ENCODE data around the gene DSG1. TPM values are rescaled to one million over a fixed set of nuclear protein-coding genes. Genes with fewer than 3 reads are reported as not detected.
"Not testable (repeated sequence)": the region's sequence is repeated elsewhere in the genome, so short reads cannot be mapped to it uniquely, and the experiment has no call there.

The DSG1 gene
- total RNA-seq = not detected in 2 replicates

GRCh38 chr18:31317860-31318259 is at the start of gene DSG1:
DSG1 (plus strand) TSS chr18:31318160; CDS start chr18:31318301, 141 bp downstream.
- Mint-ChIP-seq H3K9me3 (no peaks in the 10 kb centered on the region), H3K36me3 (ENCODE audit: low read depth) (no peaks in the 10 kb centered on the region), H3K4me1 (ENCODE audit: low read depth) (no peaks in the 10 kb centered on the region), H3K27ac (no peak within 1 kb of the TSS), H3K4me3 (ENCODE audit: low read depth) (no peak within 1 kb of the TSS), H3K27me3 (ENCODE audit: low read depth) (no peaks in the 10 kb centered on the region)
- intact Hi-C loops (cut with micrococcal nuclease) = no loop called here
- DNase-seq (ENCODE audit: low spot score) = no peak

- Mint-ChIP-seq H3K4me1 (ENCODE audit: low read depth) (no peaks in the 10 kb centered on the region), H3K27me3 (ENCODE audit: low read depth) (no peaks in the 10 kb centered on the region), H3K36me3 (ENCODE audit: low read depth) (no peaks in the 10 kb centered on the region), H3K9me3 (peaks cover 3% of the 10 kb centered on the region), H3K4me3 (ENCODE audit: low read depth) (no peak overlapping the region), H3K27ac (no peak overlapping the region)
- DNase-seq (ENCODE audit: low spot score) = no peak
- intact Hi-C loops (cut with micrococcal nuclease) = no loop called here
These were observed 49.0 kb upstream of the DSG1 start for GRCh38 chr18:31268985-31269406.

GRCh38 chr18:31269566-31269965 is 48.4 kb upstream of the DSG1 start:
- Mint-ChIP-seq H3K9me3 (no peaks in the 10 kb centered on the region), H3K27me3 (ENCODE audit: low read depth) (no peaks in the 10 kb centered on the region), H3K4me1 (ENCODE audit: low read depth) (no peaks in the 10 kb centered on the region), H3K36me3 (ENCODE audit: low read depth) (no peaks in the 10 kb centered on the region), H3K4me3 (ENCODE audit: low read depth) (no peak overlapping the region), H3K27ac (no peak overlapping the region)
- DNase-seq (ENCODE audit: low spot score) = no peak
- intact Hi-C loops (cut with micrococcal nuclease) = no loop called here

- no peaks in the 10 kb centered on the region for H3K4me1 Mint-ChIP-seq (ENCODE audit: low read depth)
- H3K36me3 Mint-ChIP-seq (ENCODE audit: low read depth) = no peaks in the 10 kb centered on the region
- no peak overlapping the region for H3K27ac Mint-ChIP-seq
- intact Hi-C loops (cut with micrococcal nuclease) = no loop called here
- DNase-seq (ENCODE audit: low spot score) = no peak
- no peaks in the 10 kb centered on the region for H3K9me3 Mint-ChIP-seq
- H3K27me3 Mint-ChIP-seq (ENCODE audit: low read depth) = no peaks in the 10 kb centered on the region
- no peak overlapping the region for H3K4me3 Mint-ChIP-seq (ENCODE audit: low read depth)
These were observed 47.4 kb upstream of the DSG1 start for GRCh38 chr18:31270578-31270977.

GRCh38 chr18:31273812-31274527 is 44.0 kb upstream of the DSG1 start:
- DNase-seq (ENCODE audit: low spot score) = no peak
- H3K36me3 Mint-ChIP-seq (ENCODE audit: low read depth) = no peaks in the 10 kb centered on the region
- no peaks in the 10 kb centered on the region for H3K9me3 Mint-ChIP-seq
- no peak overlapping the region for H3K4me3 Mint-ChIP-seq (ENCODE audit: low read depth)
- no peaks in the 10 kb centered on the region for H3K4me1 Mint-ChIP-seq (ENCODE audit: low read depth)
- no peaks in the 10 kb centered on the region for H3K27me3 Mint-ChIP-seq (ENCODE audit: low read depth)
- no peak overlapping the region for H3K27ac Mint-ChIP-seq
- intact Hi-C loops (cut with micrococcal nuclease) = no loop called here

GRCh38 chr18:31274931-31275330 is 43.0 kb upstream of the DSG1 start:
- DNase-seq (ENCODE audit: low spot score) = no peak
- Mint-ChIP-seq H3K27me3 (ENCODE audit: low read depth) (no peaks in the 10 kb centered on the region), H3K4me1 (ENCODE audit: low read depth) (no peaks in the 10 kb centered on the region), H3K4me3 (ENCODE audit: low read depth) (no peak overlapping the region), H3K36me3 (ENCODE audit: low read depth) (no peaks in the 10 kb centered on the region), H3K27ac (no peak overlapping the region), H3K9me3 (no peaks in the 10 kb centered on the region)
- intact Hi-C loops (cut with micrococcal nuclease) = no loop called here

GRCh38 chr18:31275722-31276463 is 42.1 kb upstream of the DSG1 start:
- no peak overlapping the region for H3K4me3 Mint-ChIP-seq (ENCODE audit: low read depth)
- intact Hi-C loops (cut with micrococcal nuclease) = no loop called here

GRCh38 chr18:31278609-31279071 is 39.3 kb upstream of the DSG1 start:
- DNase-seq (ENCODE audit: low spot score) = no peak
- H3K4me3 Mint-ChIP-seq (ENCODE audit: low read depth) = no peak overlapping the region
- intact Hi-C loops (cut with micrococcal nuclease) = no loop called here
- no peaks in the 10 kb centered on the region for H3K36me3 Mint-ChIP-seq (ENCODE audit: low read depth)
- no peaks in the 10 kb centered on the region for H3K4me1 Mint-ChIP-seq (ENCODE audit: low read depth)
- no peaks in the 10 kb centered on the region for H3K27me3 Mint-ChIP-seq (ENCODE audit: low read depth)
- no peak overlapping the region for H3K27ac Mint-ChIP-seq
- no peaks in the 10 kb centered on the region for H3K9me3 Mint-ChIP-seq

More at GRCh38 chr18:31275722-31276463, 42.1 kb upstream of the DSG1 start:
- H3K36me3 Mint-ChIP-seq (ENCODE audit: low read depth) = no peaks in the 10 kb centered on the region
- H3K4me1 Mint-ChIP-seq (ENCODE audit: low read depth) = no peaks in the 10 kb centered on the region
- no peak overlapping the region for H3K27ac Mint-ChIP-seq
- H3K27me3 Mint-ChIP-seq (ENCODE audit: low read depth) = no peaks in the 10 kb centered on the region
- H3K9me3 Mint-ChIP-seq = no peaks in the 10 kb centered on the region
- DNase-seq (ENCODE audit: low spot score) = no peak

- no peak overlapping the region for H3K4me3 Mint-ChIP-seq (ENCODE audit: low read depth)
- DNase-seq (ENCODE audit: low spot score) = no peak
- intact Hi-C loops (cut with micrococcal nuclease) = no loop called here
- H3K4me1 Mint-ChIP-seq (ENCODE audit: low read depth) = no peaks in the 10 kb centered on the region
- H3K36me3 Mint-ChIP-seq (ENCODE audit: low read depth) = no peaks in the 10 kb centered on the region
- H3K27me3 Mint-ChIP-seq (ENCODE audit: low read depth) = no peaks in the 10 kb centered on the region
- H3K27ac Mint-ChIP-seq = no peak overlapping the region
- H3K9me3 Mint-ChIP-seq = peaks cover 7% of the 10 kb centered on the region
These were observed 37.5 kb upstream of the DSG1 start for GRCh38 chr18:31280502-31280901.

- no peak for DNase-seq (ENCODE audit: low spot score)
- intact Hi-C loops (cut with micrococcal nuclease) = no loop called here
- Mint-ChIP-seq H3K9me3 (peaks cover 14% of the 10 kb centered on the region), H3K4me3 (ENCODE audit: low read depth) (no peak overlapping the region), H3K27ac (no peak overlapping the region), H3K4me1 (ENCODE audit: low read depth) (no peaks in the 10 kb centered on the region), H3K27me3 (ENCODE audit: low read depth) (no peaks in the 10 kb centered on the region), H3K36me3 (ENCODE audit: low read depth) (no peaks in the 10 kb centered on the region)
These were observed 36.5 kb upstream of the DSG1 start for GRCh38 chr18:31281437-31281836.

GRCh38 chr18:31289446-31289845 is 28.5 kb upstream of the DSG1 start:
- H3K4me1 Mint-ChIP-seq (ENCODE audit: low read depth); H3K27ac Mint-ChIP-seq; H3K27me3 Mint-ChIP-seq (ENCODE audit: low read depth); DNase-seq (ENCODE audit: low spot score); H3K36me3 Mint-ChIP-seq (ENCODE audit: low read depth); H3K4me3 Mint-ChIP-seq (ENCODE audit: low read depth); intact Hi-C loops (cut with micrococcal nuclease): not testable (repeated sequence)
- H3K9me3 Mint-ChIP-seq = peaks cover 48% of the 10 kb centered on the region

- Mint-ChIP-seq H3K9me3 (peaks cover 35% of the 10 kb centered on the region), H3K36me3 (ENCODE audit: low read depth) (no peaks in the 10 kb centered on the region), H3K27ac (no peak overlapping the region), H3K27me3 (ENCODE audit: low read depth) (no peaks in the 10 kb centered on the region), H3K4me3 (ENCODE audit: low read depth) (no peak overlapping the region), H3K4me1 (ENCODE audit: low read depth) (no peaks in the 10 kb centered on the region)
- DNase-seq (ENCODE audit: low spot score) = no peak
- intact Hi-C loops (cut with micrococcal nuclease) = no loop called here
These were observed 26.3 kb upstream of the DSG1 start for GRCh38 chr18:31291688-31292087.

GRCh38 chr18:31294199-31294747 is 23.7 kb upstream of the DSG1 start:
- intact Hi-C loops (cut with micrococcal nuclease) = no loop called here
- no peaks in the 10 kb centered on the region for H3K36me3 Mint-ChIP-seq (ENCODE audit: low read depth)
- no peak overlapping the region for H3K4me3 Mint-ChIP-seq (ENCODE audit: low read depth)

More at GRCh38 chr18:31294199-31294747, 23.7 kb upstream of the DSG1 start:
- H3K4me1 Mint-ChIP-seq (ENCODE audit: low read depth) = no peaks in the 10 kb centered on the region
- no peaks in the 10 kb centered on the region for H3K27me3 Mint-ChIP-seq (ENCODE audit: low read depth)
- no peak overlapping the region for H3K27ac Mint-ChIP-seq
- H3K9me3 Mint-ChIP-seq = peaks cover 21% of the 10 kb centered on the region
- no peak for DNase-seq (ENCODE audit: low spot score)

All from activated T-helper 2 cell treated with anti-CD3 and anti-CD28 coated beads, Interferon-gamma antibody, Interleukin-2, Interleukin-4, amounts not matched to agents 10 μg/mL and 5 μg/mL and 100 μg/mL, durations not matched to agents 14 hours and 24 hours and 36 hours (primary cell).